Liver (tissue), 3 donors: ENCODE measurements around the gene REXO5.

ENCODE experiments used
- CTCF ChIP-seq: fragments of 150-350 bp; IDR thresholded peaks from 2 replicates; pipeline ENCODE4 v1.5.1; 2017; ENCODE audit warnings: improper control_type of control experiment, low read depth, low read length; ENCODE audit not compliant: missing input control
- JUND ChIP-seq, 2 donors: IDR thresholded peaks; 2 replicates each; pipeline ENCODE4 v1.6.1; 2016; ENCODE audit warnings: antibody characterized with exemption in 2 of 2
- RAD21 ChIP-seq, 2 donors: IDR thresholded peaks; 2 replicates each; pipeline ENCODE4 v1.6.1; 2016; ENCODE audit warnings: antibody characterized with exemption in 2 of 2, mild to moderate bottlenecking in 2 of 2
- SP1 ChIP-seq: IDR thresholded peaks from 2 replicates; pipeline ENCODE4 v1.6.1; 2018; ENCODE audit warnings: antibody characterized with exemption, mild to moderate bottlenecking
- TAF1 ChIP-seq: conservative IDR thresholded peaks from 2 replicates; pipeline ENCODE4 v1.6.1; 2016; ENCODE audit warnings: antibody characterized with exemption, mild to moderate bottlenecking
- YY1 ChIP-seq: IDR thresholded peaks from 2 replicates; pipeline ENCODE4 v1.6.1; 2016; ENCODE audit warnings: antibody characterized with exemption, mild to moderate bottlenecking
- TF ChIP-seq, protein P1 (sequence below): IDR thresholded peaks from 2 replicates; pipeline ENCODE4 v1.6.1; 2016; ENCODE audit warnings: antibody characterized with exemption, mild to moderate bottlenecking
- TF ChIP-seq, protein P2 (sequence below): IDR thresholded peaks from 2 replicates; pipeline ENCODE4 v1.6.1; 2016; ENCODE audit warnings: antibody characterized with exemption
- donor health status: healthy.
- donor health status: healthy.

GRCh38 chr16:20782470-20782869 is 23.9 kb upstream of the REXO5 start:
- TF ChIP-seq, protein P1, sequence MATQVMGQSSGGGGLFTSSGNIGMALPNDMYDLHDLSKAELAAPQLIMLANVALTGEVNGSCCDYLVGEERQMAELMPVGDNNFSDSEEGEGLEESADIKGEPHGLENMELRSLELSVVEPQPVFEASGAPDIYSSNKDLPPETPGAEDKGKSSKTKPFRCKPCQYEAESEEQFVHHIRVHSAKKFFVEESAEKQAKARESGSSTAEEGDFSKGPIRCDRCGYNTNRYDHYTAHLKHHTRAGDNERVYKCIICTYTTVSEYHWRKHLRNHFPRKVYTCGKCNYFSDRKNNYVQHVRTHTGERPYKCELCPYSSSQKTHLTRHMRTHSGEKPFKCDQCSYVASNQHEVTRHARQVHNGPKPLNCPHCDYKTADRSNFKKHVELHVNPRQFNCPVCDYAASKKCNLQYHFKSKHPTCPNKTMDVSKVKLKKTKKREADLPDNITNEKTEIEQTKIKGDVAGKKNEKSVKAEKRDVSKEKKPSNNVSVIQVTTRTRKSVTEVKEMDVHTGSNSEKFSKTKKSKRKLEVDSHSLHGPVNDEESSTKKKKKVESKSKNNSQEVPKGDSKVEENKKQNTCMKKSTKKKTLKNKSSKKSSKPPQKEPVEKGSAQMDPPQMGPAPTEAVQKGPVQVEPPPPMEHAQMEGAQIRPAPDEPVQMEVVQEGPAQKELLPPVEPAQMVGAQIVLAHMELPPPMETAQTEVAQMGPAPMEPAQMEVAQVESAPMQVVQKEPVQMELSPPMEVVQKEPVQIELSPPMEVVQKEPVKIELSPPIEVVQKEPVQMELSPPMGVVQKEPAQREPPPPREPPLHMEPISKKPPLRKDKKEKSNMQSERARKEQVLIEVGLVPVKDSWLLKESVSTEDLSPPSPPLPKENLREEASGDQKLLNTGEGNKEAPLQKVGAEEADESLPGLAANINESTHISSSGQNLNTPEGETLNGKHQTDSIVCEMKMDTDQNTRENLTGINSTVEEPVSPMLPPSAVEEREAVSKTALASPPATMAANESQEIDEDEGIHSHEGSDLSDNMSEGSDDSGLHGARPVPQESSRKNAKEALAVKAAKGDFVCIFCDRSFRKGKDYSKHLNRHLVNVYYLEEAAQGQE, result no peak
- TF ChIP-seq CTCF (no peak), YY1 (no peak), RAD21 (IDR thresholded peaks at IDR 0.05) (no peak), TAF1 (no peak), SP1 (no peak), JUND (IDR thresholded peaks at IDR 0.05) (no peak)
- TF ChIP-seq, protein P2, sequence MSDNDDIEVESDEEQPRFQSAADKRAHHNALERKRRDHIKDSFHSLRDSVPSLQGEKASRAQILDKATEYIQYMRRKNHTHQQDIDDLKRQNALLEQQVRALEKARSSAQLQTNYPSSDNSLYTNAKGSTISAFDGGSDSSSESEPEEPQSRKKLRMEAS, result no peak
